Measurements from ENCODE around the gene SUCLG2.

DNA sequence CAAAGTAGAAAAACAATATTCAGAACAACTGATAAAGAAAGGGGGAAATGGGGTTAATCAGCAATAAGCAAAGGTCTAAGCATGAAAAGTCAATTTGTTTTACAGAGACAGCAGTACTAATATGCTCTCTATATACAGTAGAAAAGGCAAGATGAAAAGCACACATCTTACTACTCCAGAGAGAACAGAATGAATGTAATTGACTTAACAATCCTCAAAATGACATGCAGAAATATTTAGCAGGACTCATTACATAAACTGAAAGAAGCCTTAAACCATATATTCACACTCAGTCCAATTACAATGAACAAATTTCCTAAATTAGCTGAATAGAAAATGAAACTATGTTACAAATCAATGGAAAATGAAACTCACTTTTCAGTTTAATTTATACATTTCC, 319.8 kb downstream of the SUCLG2 start:
- TF ChIP-seq, protein P1, sequence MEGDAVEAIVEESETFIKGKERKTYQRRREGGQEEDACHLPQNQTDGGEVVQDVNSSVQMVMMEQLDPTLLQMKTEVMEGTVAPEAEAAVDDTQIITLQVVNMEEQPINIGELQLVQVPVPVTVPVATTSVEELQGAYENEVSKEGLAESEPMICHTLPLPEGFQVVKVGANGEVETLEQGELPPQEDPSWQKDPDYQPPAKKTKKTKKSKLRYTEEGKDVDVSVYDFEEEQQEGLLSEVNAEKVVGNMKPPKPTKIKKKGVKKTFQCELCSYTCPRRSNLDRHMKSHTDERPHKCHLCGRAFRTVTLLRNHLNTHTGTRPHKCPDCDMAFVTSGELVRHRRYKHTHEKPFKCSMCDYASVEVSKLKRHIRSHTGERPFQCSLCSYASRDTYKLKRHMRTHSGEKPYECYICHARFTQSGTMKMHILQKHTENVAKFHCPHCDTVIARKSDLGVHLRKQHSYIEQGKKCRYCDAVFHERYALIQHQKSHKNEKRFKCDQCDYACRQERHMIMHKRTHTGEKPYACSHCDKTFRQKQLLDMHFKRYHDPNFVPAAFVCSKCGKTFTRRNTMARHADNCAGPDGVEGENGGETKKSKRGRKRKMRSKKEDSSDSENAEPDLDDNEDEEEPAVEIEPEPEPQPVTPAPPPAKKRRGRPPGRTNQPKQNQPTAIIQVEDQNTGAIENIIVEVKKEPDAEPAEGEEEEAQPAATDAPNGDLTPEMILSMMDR (conservative IDR thresholded peaks at IDR 0.05; ENCODE audit: low read length) = no peak
- no peak for TF ChIP-seq EZH2phosphoT487 (IDR thresholded peaks at IDR 0.05; ENCODE audit: borderline replicate concordance, low read depth, low read length)

Measured in OCI-LY7 (cell line).